HG03060 (cell line): ENCODE data around the gene CHSY1.
"Not testable (repeated sequence)": the region's sequence is repeated elsewhere in the genome, so short reads cannot be mapped to it uniquely, and the experiment has no call there.

Source experiments
- ATAC-seq: cut with Tn5 transposase; IDR thresholded peaks from one replicate; pipeline ENCODE4 v1.9.1; 2021; ENCODE audit warnings: low read depth, moderate number of reproducible peaks; ENCODE audit not compliant: unreplicated experiment

Gene CHSY1, protein sequence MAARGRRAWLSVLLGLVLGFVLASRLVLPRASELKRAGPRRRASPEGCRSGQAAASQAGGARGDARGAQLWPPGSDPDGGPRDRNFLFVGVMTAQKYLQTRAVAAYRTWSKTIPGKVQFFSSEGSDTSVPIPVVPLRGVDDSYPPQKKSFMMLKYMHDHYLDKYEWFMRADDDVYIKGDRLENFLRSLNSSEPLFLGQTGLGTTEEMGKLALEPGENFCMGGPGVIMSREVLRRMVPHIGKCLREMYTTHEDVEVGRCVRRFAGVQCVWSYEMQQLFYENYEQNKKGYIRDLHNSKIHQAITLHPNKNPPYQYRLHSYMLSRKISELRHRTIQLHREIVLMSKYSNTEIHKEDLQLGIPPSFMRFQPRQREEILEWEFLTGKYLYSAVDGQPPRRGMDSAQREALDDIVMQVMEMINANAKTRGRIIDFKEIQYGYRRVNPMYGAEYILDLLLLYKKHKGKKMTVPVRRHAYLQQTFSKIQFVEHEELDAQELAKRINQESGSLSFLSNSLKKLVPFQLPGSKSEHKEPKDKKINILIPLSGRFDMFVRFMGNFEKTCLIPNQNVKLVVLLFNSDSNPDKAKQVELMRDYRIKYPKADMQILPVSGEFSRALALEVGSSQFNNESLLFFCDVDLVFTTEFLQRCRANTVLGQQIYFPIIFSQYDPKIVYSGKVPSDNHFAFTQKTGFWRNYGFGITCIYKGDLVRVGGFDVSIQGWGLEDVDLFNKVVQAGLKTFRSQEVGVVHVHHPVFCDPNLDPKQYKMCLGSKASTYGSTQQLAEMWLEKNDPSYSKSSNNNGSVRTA

GRCh38 chr15:101251830-101252820 lies at the start of gene CHSY1:
TSS of gene CHSY1 (minus strand) at chr15:101252048. CDS start at chr15:101251456, 592 bp downstream.
- peak; percentile 70 for ATAC-seq

GRCh38 chr15:101296418-101297405 lies 44.9 kb upstream of the CHSY1 start:
- ATAC-seq = no peak

GRCh38 chr15:101295607-101296161 lies 43.8 kb upstream of the CHSY1 start:
- ATAC-seq = no peak

GRCh38 chr15:101294731-101295606 lies 43.1 kb upstream of the CHSY1 start, which contains the start of gene SNRPA1:
TSS of gene SNRPA1 (minus strand) at chr15:101295248. CDS start at chr15:101295178, 70 bp downstream.
- peak; percentile 60 for ATAC-seq

DNA sequence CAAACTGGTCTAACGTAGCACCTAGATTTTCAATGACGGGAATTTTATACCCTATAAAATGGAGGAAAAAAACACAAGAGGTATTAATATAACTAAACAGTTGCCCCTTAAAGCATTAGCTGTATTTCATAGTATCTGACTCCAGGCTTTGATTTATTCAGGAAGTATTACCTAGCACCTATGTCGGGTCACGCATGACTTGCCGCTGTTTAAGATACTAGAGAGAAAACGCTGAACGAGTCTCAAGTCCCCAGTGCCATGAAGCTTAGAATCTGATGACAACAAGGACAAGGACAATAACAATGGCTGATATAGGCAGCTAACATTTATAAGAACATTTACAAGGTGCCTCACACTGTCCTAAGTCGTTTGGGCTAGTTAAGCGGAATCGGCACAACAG lies 41.3 kb upstream of the CHSY1 start:
- ATAC-seq = no peak

- ATAC-seq = no peak
Observed at GRCh38 chr15:101288905-101289513, 37.2 kb upstream of the CHSY1 start.

DNA sequence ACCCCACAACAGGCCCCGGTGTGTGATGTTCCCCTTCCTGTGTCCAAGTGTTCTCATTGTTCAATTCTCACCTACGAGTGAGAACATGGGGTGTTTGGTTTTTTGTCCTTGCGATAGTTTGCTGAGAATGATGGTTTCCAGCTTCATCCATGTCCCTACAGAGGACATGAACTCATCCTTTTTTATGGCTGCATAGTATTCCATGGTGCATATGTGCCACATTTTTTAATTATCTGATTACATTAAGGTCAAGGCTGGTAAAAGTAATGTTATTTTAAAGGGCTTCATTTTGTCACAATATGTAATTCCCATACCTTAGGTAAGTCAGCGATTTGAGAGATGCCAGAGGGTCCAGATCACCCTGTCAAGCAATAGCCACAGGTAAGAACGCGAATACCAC lies 35.5 kb upstream of the CHSY1 start:
- ATAC-seq = not testable (repeated sequence)

DNA sequence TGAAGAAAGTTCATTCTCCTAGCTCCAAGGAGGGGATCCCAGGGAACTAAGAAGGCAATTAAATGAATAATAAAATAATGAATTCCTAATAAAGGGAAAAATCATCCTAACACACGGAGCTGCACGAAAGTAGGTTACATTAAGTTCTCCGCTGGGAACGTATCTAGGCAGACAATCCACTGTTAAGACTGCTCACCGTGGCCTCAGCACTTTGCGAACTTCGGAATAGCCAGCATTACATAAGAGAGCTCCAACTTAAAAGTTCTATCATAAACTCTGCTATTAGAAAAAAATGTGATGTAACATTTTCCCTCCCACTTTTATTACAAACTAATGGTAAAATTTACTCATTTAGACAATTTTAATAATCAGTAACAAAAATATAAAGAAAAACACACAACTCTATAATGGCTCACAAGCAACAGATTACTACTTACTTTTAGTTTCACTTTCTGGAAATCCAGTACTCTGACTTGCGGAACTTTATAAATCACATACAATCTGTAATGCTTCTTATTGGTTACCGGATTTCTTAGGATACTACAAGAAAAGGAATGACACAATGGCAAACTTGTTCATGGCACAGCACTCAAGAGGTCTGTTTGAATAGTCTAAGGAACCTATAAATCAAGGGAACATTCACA lies 34.7 kb upstream of the CHSY1 start:
- no peak for ATAC-seq

DNA sequence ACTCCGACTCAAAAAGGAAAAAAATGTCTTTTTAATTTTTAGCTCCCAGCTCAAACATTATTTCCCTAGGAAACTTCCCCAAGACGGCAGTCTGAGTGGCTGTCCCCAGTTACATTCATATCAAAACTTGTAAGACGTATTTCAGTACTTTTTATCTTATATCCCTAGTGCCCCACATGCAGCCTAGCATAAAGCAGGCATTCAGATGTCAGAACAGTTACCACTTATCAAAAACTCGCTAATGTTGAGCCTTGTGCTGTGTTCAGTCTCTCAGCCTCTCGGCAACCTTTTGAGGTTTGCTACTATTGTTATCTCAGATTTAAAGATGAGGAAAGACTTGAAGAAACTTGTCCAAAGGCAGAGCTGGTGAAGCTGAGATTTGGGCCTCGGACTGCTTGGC lies 32.1 kb upstream of the CHSY1 start:
- ATAC-seq = no peak

DNA sequence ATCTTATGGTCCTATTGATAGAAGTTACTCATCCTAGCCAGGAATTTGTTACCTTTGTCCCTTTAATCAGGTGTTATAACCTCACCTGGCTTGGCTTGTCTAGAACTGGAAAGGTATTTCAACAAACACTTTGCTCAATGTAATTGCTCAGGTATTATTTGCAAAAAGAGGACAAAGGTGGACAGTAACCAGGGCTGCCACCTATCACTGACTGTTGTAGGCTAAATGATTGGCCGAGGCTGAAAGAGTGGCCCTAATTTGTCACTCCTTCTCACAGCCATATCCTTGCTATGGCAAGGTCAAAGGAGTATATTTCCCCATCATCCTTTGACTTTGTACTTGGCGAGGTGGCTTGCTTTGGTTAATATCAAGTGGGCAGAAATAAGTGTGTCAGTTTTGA lies 28.2 kb upstream of the CHSY1 start:
- ATAC-seq = no peak

DNA sequence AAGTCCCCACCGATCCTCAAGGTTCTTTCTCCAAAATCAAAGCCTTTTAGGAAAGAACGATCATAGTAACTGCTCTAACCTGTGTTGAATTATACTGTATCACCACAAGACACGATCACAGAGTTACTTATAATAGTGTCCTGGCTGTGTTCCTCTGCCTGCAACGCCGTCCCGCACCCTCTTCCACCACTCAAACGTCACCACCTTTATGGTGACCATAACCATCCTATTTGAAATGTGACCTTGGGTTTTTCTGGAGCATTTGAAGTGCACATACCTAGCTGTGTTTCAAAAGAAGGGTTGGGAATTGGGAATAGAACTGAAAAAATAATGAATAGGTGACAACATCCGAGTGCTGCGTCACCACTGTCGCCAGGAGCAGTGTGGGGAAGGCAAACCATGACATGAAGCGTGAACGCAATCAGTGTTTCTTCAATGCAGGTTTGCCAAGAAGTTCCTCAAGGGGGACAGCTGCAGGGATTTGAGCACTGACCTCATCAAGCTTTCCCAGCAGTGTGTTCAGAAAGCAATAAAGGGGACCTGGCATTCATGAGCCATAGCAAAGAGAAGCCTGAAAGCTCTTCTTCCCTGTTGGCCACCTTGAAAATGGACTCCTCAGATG lies 26.2 kb upstream of the CHSY1 start:
- ATAC-seq = no peak

- peak; percentile 24 for ATAC-seq
Observed at GRCh38 chr15:101277038-101277822, 25.4 kb upstream of the CHSY1 start, which contains the start of gene SELENOS. TSS of gene SELENOS (minus strand) at chr15:101277485. CDS start at chr15:101277417, 68 bp downstream.

DNA sequence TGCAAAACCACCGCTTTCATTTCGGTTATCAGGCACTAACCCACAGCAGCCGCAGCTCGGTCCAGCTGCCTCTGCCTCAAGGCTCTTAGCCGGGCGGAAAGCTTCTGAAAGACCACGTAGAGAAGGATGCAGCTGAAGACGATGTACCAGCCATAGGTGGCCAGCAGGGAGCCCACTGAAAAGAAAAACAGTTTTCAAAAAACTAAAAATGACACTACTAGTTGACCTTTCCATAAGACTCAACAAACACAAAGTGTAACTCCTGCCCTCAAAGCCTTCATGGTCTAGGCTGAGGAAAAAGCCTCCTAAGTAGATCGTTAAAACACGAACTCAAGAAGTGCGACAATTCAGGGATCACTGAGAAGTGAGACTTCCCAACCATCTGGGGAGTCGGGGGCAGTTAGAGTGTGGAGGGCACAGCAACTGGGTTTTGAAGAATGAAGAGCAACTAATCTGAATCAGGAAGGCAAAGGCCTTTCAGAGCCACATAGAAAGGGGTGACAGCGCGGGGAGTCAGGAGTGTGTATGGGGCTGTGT lies 24.7 kb upstream of the CHSY1 start:
- peak; percentile 35 for ATAC-seq

DNA sequence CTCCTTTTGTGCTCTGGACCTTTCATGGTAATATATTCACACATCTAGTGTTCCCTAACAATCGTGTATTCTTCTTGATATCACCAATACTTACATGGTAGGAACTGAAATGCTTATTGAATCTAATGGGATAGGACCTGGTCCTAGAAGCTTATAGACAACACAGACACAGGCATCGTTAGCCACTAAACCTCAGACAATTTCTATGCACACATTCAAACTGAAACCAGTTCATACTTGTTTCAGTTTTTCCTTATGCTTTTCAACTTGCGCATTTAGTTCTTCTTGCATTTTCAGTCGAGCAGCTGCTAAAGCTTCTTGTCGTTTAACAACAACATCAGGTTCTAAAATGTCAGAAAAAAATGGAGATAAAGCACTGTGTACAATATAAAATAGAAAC lies 23.2 kb upstream of the CHSY1 start:
- no peak for ATAC-seq

DNA sequence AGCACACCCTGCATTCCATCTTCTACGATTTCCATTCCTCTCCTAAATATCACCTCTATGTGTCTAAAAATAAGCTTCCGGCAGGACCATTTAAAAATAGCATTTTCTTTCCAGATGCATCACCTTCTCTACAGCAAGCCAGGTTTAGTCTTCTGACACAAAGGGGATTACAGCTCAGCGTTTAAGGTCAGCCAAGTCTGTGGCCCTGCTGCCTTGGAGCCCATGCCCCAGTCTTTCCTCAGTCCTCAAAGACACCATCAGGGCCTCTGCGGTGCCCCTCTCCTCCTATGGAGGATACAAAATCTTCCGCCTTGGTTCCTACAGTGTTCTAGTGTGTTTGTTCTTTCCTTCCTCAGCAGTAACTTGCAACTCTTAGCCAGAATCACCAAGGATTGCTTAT lies 21.7 kb upstream of the CHSY1 start:
- ATAC-seq = no peak
